ENCODE data around the gene TRIM45. TPM values are rescaled to one million over a fixed set of nuclear protein-coding genes. Genes with fewer than 3 reads are reported as not detected.

TRIM45 gene
- total RNA-seq, 1 donor from 2014 or later = 6.3 TPM

GRCh38 chr1:117117697-117118096 lies 3.9 kb downstream of the TRIM45 start:
- no peak for TF ChIP-seq CTCF (IDR thresholded peaks at IDR 0.05)
- H3K27ac Mint-ChIP-seq (ENCODE audit: unreplicated experiment) = no peak overlapping the region
- DNase-seq (ENCODE audit: extremely low spot score, unreplicated experiment) = no peak
- H3K27me3 Mint-ChIP-seq (ENCODE audit: unreplicated experiment) = no peaks in the 10 kb centered on the region
- no peak overlapping the region for H3K4me3 Mint-ChIP-seq (ENCODE audit: unreplicated experiment)
- no peaks in the 10 kb centered on the region for H3K9me3 Mint-ChIP-seq (ENCODE audit: unreplicated experiment)
- H3K36me3 Mint-ChIP-seq (ENCODE audit: unreplicated experiment) = peaks cover 2% of the 10 kb centered on the region
- peaks cover 14% of the 10 kb centered on the region for H3K4me1 Mint-ChIP-seq (ENCODE audit: unreplicated experiment)

- Mint-ChIP-seq H3K9me3 (ENCODE audit: unreplicated experiment) (no peaks in the 10 kb centered on the region), H3K4me3 (ENCODE audit: unreplicated experiment) (no peak overlapping the region), H3K4me1 (ENCODE audit: unreplicated experiment) (peaks cover 13% of the 10 kb centered on the region), H3K36me3 (ENCODE audit: unreplicated experiment) (peaks cover 6% of the 10 kb centered on the region), H3K27ac (ENCODE audit: unreplicated experiment) (no peak overlapping the region), H3K27me3 (ENCODE audit: unreplicated experiment) (no peaks in the 10 kb centered on the region)
- no peak for DNase-seq (ENCODE audit: extremely low spot score, unreplicated experiment)
- no peak for TF ChIP-seq CTCF (IDR thresholded peaks at IDR 0.05)
These were observed 4.8 kb downstream of the TRIM45 start for GRCh38 chr1:117116784-117117130.

- TF ChIP-seq CTCF (IDR thresholded peaks at IDR 0.05) = no peak
- DNase-seq (ENCODE audit: extremely low spot score, unreplicated experiment) = no peak
These were observed 5.3 kb downstream of the TRIM45 start for GRCh38 chr1:117116090-117116783.

GRCh38 chr1:117114877-117115276 lies 6.7 kb downstream of the TRIM45 start:
- Mint-ChIP-seq H3K4me3 (ENCODE audit: unreplicated experiment) (no peak overlapping the region), H3K27ac (ENCODE audit: unreplicated experiment) (no peak overlapping the region), H3K36me3 (ENCODE audit: unreplicated experiment) (peaks cover 9% of the 10 kb centered on the region), H3K9me3 (ENCODE audit: unreplicated experiment) (no peaks in the 10 kb centered on the region), H3K4me1 (ENCODE audit: unreplicated experiment) (peaks cover 4% of the 10 kb centered on the region), H3K27me3 (ENCODE audit: unreplicated experiment) (no peaks in the 10 kb centered on the region)
- DNase-seq (ENCODE audit: extremely low spot score, unreplicated experiment) = no peak
- TF ChIP-seq CTCF (IDR thresholded peaks at IDR 0.05) = no peak

More at GRCh38 chr1:117116090-117116783, 5.3 kb downstream of the TRIM45 start:
- Mint-ChIP-seq H3K36me3 (ENCODE audit: unreplicated experiment) (peaks cover 8% of the 10 kb centered on the region), H3K9me3 (ENCODE audit: unreplicated experiment) (no peaks in the 10 kb centered on the region), H3K4me1 (ENCODE audit: unreplicated experiment) (peaks cover 13% of the 10 kb centered on the region), H3K4me3 (ENCODE audit: unreplicated experiment) (no peak overlapping the region), H3K27me3 (ENCODE audit: unreplicated experiment) (no peaks in the 10 kb centered on the region), H3K27ac (ENCODE audit: unreplicated experiment) (no peak overlapping the region)

- no peak overlapping the region for H3K27ac Mint-ChIP-seq (ENCODE audit: unreplicated experiment)
These were observed 8.3 kb downstream of the TRIM45 start for GRCh38 chr1:117113199-117113598.

More at GRCh38 chr1:117113199-117113598, 8.3 kb downstream of the TRIM45 start:
- Mint-ChIP-seq H3K4me1 (ENCODE audit: unreplicated experiment) (peaks cover 4% of the 10 kb centered on the region), H3K4me3 (ENCODE audit: unreplicated experiment) (no peak overlapping the region), H3K36me3 (ENCODE audit: unreplicated experiment) (peaks cover 21% of the 10 kb centered on the region), H3K27me3 (ENCODE audit: unreplicated experiment) (no peaks in the 10 kb centered on the region), H3K9me3 (ENCODE audit: unreplicated experiment) (no peaks in the 10 kb centered on the region)
- no peak for TF ChIP-seq CTCF (IDR thresholded peaks at IDR 0.05)
- DNase-seq (ENCODE audit: extremely low spot score, unreplicated experiment) = no peak

Data from osteocyte (in vitro differentiated cells).